Inflammatory macrophage (primary cell): ENCODE data around the gene SPEM2.

ENCODE experiments used
- DNase-seq, 2 donors: peaks; one replicate each; pipeline ENCODE4 v3.0.0-alpha.2; 2020 to 2022

Gene SPEM2

GRCh38 chr17:7423679-7424078 is 1.7 kb upstream of the SPEM2 start:
- no peak for DNase-seq

DNA sequence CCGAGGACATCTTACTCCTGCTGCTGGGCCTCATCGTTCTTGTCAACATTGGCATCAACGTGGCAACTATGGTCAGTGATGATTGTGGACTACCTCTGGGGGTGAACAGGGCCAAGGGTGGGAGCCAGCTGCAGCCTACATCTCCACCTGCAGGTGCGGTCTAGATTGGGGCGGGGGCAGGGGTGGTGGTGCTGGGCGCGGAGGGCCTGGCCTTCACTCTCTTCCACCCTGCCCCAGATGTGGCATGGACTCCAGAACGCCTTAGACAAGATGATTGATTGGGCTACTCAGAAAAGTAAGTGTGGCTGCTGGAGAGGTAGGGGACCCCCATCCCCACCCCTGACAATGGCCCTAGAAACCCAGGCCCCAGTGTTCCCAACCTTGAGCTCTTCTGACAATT is 340 bp downstream of the SPEM2 start:
- DNase-seq, result no peak

- no peak for DNase-seq
Measured at GRCh38 chr17:7426203-7426863, 917 bp downstream of the SPEM2 start.

- DNase-seq, result no peak
Measured at GRCh38 chr17:7426896-7427489, 1.6 kb downstream of the SPEM2 start.

- DNase-seq, result no peak
Measured at GRCh38 chr17:7427549-7427948, 2.1 kb downstream of the SPEM2 start.

DNA sequence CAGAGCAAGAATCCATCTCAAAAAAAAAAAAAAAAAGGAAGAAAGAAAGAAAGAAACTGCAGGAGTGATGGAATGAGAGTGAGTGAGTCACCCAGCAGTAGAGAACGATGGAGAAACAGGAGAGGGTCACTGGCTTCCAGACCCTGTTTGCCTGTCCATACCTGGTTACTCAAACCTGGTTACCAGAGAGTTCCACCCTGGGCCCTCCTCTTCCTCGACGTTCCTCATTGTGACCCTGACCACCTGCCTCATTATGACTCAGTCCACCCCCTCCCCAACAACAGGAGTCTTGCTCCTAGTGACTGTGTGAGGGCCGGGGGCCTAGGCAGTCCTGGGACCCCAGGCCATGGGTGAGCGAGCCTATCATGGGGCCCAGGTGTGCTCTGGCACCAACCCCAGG is 3.1 kb downstream of the SPEM2 start, which contains the start of gene SPEM3:
TSS of gene SPEM3 (plus strand) at position 301 of the 400 bp plus-strand sequence. CDS start at position 347, 46 bp downstream.
- DNase-seq, result no peak

DNA sequence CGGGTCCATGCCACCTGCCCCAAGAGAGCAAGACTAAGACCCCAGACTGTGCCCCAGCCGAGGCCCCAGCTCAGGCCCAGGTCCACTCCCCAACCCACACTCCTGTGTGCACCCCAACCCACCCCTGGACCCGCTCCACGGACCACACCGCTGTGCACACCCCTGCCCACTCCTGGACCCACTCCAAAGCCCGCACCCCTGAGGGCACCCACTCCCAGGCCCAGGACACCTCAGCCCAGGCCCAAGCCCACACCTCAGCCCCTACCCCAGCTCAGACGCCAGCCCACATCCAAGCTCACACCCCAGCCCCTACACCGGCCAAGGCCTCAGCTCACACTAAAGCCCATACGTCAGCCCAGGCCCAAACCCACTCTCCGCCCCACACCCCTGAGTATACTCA is 4.3 kb downstream of the SPEM2 start:
- no peak for DNase-seq

DNA sequence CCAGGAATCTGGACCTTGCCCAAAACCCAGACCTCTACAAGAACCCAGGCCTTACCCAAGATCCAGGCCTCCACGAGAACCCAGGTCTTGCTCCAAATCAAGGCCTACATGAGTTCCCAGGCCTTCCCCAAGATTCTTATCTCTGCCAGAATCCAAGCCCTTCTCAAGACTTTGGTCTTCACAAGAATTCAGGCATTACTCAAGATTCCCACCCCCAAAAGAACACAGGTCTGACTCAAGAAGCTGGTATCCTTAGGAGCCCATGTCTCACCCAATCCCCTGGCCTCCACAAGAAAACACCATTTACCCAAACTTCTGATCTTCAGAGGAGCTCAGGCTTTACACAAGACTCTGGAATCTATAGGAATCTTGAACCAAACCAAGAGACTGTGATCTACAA is 5.8 kb downstream of the SPEM2 start:
- no peak for DNase-seq

DNA sequence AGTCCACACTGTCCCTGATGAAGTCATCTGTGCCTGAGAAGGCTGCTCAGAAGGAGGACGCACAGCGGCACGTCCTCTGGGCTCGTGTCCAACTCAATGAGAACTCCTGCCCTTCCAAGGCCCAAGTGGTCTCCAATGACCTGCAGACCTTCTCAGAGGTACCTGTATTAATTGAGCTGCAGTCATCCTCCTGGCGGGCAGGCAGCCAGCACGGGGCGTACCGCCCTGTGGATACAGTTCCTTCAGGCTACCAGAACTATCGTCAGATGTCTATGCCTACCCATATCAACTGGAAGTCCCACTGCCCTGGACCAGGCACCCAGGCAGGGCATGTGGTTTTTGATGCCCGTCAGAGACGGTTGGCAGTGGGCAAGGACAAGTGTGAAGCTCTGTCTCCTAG is 6.9 kb downstream of the SPEM2 start:
- DNase-seq, result no peak

- peak; percentile 69 to 73 for DNase-seq
Measured at GRCh38 chr17:7435676-7436555, 10.5 kb downstream of the SPEM2 start.

DNA sequence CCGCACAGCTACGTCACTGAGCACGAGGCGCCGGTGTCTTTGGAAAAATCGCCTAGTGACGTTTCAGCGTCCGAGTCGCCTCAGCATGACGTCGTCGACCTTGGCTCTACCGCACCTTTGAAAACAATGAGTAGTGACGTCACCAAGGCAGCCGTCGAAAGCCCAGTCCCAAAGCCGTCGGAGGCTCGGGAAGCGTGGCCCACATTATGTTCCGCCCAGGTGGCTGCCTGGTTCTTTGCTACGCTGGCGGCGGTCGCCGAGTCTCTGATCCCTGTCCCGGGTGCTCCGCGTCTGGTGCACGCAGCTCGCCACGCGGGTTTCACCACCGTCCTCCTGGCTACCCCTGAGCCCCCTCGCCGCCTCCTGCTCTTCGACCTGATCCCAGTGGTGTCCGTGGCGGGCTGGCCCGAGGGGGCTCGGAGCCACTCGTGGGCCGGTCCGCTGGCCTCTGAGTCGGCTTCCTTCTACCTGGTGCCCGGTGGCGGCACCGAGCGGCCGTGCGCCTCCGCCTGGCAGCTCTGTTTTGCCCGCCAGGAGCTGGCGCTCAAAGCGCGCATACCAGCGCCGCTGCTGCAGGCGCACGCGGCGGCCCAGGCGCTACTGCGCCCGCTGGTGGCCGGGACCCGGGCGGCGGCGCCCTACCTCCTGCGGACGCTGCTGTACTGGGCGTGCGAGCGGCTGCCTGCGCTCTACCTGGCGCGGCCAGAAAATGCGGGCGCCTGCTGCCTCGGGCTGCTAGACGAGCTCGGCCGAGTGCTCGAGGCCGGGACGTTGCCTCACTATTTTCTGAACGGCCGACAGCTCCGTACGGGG is 11.3 kb downstream of the SPEM2 start:
- peak; percentile 76 to 85 for DNase-seq

GRCh38 chr17:7437369-7437863 is 12.0 kb downstream of the SPEM2 start:
- no peak for DNase-seq

DNA sequence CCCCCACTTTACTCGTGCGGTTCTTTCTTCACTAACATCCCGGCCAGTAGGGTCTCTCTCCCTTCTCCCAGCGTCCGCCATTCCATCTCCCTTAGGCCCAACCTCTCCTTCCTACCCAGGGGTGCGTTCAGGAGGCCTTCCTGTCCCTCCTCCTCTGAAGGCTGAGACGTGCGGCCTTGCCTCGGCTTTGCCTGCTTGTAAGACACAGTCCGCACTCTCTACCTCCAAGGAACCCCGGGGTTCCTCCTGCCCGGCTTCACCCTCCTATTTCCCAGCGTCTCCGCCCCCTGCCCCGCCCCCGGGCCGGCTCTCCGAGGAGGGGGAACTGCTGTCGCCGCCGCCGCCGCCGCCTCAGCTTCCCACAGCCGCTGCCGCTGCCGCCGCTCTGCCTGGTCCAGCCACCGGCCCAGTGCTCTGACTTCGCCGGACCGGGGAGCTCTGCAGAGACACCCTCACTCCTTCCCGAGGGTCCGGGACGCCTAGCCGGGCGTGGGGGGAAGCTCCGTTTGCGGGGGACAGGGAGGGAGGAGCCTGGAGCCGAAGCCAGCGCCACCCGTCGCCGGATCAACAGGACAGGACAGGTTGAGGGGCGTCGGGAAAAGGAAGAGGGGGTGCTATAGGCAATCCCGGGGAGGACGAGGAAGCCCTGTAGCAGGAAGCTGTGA is 12.7 kb downstream of the SPEM2 start:
- DNase-seq, result peak; percentile 48 to 54

DNA sequence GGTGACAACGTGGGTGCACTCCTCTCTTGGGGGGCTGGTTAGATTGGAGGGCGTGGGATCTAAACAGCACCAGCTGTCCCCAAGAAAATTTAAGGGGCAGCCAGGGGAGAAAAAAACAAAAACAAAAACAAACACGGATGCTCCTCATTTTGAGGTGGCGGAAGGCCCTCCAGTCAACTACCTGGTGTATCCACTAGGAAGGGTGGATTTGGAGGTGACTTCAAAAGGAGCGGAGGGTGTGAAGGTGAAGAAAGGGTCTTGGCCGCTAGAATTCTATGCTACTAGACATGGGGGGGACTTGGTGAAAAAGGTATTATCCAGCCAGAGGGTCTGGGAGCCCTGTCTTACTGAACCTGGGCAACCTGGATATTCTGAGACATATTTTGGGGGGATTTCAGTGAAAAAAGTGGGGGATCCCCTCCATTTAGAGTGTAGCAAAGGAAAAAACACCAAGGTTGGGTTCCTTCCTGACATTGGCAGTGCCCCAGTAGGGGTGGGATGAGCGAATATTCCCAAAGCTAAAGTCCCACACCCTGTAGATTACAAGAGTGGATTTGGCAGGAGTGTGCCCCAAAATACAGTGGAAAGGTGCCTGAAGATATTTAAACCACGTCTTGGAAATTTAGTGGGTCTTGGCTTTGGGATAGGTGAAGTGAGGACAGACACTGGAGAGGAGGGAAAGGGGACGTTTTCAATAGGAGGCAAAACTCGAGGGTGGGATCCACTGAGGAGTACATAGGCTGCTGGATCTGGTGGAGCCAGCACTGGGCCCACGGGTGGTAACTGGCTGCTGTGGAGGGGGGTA is 13.4 kb downstream of the SPEM2 start:
- DNase-seq, result no peak

DNA sequence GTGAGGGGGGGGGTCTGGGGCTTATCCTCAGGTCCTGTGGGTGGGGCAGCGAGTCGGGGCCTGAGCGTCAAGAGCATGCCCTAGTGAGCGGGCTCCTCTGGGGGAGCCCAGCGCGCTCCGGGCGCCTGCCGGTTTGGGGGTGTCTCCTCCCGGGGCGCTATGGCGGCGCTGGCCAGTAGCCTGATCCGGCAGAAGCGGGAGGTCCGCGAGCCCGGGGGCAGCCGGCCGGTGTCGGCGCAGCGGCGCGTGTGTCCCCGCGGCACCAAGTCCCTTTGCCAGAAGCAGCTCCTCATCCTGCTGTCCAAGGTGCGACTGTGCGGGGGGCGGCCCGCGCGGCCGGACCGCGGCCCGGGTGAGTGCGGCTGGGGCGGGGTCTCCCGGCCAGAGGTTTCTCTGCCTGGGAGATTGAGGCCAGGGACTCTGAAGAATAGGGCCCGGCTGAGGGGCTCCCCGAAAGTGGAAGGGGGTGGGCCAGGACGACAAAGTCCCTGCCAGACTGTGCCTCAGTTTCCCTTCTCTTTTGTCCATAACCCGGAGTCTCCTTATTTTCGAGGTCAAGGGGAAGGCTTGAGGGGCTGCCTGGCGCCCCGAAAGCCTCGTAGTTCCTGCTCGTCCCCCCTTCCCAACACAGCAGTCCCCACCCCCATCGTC is 14.2 kb downstream of the SPEM2 start, which contains the start of gene FGF11:
TSS of gene FGF11 (plus strand) at position 51 of the 651 bp plus-strand sequence. CDS start at position 160, 109 bp downstream.
- no peak for DNase-seq

GRCh38 chr17:7440113-7440833 is 14.9 kb downstream of the SPEM2 start:
- peak in 1 of 2 donors; percentile 27 for DNase-seq

DNA sequence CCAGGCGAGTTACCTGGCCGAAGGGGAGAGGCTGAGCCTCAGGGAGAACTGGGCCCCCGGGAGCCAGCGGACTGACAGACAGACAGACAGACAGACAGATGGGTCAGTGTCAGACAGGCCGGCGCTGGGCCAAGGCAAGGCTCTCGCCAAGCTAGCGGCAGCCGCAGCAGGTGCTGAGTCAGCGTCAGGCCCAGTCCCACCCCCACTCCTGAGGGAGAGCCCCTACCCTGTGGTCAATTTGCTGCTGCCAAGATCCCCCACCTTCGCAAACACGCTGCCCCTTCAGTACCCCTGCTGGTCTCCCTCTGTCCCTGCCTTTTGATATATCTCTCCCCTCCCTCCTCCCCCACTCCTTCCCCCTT is 15.4 kb downstream of the SPEM2 start:
- no peak for DNase-seq

DNA sequence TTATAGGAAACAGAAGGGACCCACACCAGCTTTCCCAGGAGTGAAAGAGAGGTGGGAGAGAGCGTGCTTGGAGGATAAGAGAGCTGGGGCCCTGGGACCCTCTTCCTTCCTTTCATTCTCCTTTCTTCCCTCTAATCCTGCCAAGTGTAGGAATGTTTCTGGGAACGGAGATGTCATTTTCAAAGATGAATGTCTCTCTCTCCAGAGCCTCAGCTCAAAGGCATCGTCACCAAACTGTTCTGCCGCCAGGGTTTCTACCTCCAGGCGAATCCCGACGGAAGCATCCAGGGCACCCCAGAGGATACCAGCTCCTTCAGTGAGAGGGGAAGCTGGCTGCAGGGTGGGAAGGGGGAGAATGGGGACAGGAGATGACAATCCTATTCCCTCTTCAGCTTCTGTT is 15.8 kb downstream of the SPEM2 start:
- no peak for DNase-seq

GRCh38 chr17:7442142-7442541 is 16.7 kb downstream of the SPEM2 start:
- no peak for DNase-seq
